ENCODE measurements around the gene WRNIP1.
"Not testable (repeated sequence)": the region's sequence is repeated elsewhere in the genome, so short reads cannot be mapped to it uniquely, and the experiment has no call there.

WRNIP1 gene

DNA sequence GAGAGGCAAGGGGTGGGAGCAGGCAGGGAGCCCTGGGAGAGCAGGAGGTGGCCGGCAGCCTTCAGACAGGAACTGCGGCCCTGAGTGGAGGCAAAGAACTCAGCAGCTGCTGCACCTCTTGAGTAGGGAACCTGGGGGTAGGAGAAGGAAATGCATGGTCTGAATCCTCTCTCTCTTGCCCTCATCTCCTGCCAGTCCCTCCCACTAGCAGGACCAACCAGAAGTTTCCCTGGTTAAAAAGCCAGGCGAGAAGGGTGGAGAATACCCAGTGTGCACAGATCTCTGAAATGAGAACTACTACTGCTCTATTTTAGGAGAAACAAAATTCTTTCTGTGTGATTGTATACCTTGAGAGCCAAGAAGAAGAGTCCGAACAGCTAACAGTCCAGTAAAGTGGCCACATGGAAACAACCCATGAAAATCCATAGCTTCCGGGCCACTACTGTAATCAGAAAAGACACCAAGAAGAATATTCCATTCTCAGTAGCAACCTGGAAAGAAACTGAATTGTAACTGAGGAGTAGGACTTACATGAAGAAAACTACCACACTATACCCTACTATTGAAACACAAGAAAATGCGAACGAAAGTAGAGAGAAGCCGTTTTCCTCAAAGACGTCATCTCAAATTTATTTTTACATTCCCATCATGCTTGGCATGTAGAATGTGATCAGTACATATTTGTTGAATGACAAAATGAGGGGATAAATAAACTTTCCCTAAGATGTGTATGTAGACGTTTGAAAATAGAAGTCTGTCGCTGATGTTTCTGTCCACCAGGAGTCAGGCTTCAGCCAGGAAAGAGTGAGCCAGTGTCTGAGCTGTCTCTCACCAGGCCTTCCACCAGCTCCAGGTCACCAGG lies 25.6 kb downstream of the WRNIP1 start:
- peak; percentile 81 for DNase-seq

GRCh38 chr6:2791450-2791974 lies 26.3 kb downstream of the WRNIP1 start:
- no peak for DNase-seq

GRCh38 chr6:2792330-2793110 lies 27.3 kb downstream of the WRNIP1 start:
- peak; percentile 18 for DNase-seq

- DNase-seq: peak; percentile 80
Observed at GRCh38 chr6:2793534-2794151, 28.4 kb downstream of the WRNIP1 start.

DNA sequence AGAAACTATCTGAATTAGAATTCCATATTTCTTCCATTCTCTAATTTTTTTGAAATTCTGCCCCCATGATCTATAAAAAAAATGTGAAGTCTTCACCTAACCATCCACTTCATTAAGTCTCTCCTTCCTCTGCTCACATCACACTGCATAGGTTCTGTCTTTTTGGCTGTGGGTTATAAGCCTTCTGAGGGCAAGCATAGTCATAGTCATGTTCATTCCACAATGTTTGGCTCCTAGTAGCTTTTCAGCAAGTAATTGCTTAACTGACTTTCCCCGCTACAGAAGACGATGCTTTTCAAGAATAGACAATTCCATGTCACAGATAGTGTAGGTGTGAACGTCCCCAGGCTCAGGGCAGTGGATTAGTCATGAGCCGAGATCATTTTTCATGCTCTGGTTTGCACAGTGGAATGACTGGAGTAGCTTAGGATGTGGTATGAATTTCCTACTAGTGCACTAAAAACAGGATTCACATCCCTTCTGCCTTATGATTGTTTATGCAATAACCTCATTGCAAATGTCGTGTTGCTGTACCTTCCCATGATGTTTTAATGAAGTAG lies 29.1 kb downstream of the WRNIP1 start:
- peak; percentile 16 for DNase-seq

- no peak for DNase-seq
Observed at GRCh38 chr6:2795162-2795561, 30.0 kb downstream of the WRNIP1 start.

GRCh38 chr6:2795956-2796355 lies 30.8 kb downstream of the WRNIP1 start:
- peak; percentile 67 for DNase-seq

- no peak for DNase-seq
Observed at GRCh38 chr6:2796861-2797260, 31.7 kb downstream of the WRNIP1 start.

DNA sequence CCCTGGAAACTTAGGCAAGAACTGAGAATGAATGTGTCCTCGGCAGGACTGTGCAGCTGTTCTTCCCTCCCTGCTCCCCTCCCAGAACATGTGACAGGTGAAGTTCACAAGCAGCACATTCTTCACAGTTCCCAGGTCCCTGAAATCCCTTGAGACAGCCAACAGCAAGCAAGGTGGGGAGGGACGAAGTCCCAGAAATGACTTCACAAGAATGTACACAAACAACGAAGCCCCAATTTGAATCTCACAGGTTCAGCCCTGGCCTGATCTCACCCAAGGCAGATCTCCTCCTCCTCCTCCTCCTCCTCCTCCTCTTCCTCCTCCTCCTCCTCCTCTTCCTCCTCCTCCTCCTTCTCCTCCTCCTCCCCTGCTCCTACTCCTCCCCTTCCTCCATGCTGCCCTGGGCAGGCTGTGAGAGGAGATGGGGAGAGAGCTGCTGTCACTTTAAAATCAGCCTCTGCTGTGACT lies 32.4 kb downstream of the WRNIP1 start:
- no peak for DNase-seq

DNA sequence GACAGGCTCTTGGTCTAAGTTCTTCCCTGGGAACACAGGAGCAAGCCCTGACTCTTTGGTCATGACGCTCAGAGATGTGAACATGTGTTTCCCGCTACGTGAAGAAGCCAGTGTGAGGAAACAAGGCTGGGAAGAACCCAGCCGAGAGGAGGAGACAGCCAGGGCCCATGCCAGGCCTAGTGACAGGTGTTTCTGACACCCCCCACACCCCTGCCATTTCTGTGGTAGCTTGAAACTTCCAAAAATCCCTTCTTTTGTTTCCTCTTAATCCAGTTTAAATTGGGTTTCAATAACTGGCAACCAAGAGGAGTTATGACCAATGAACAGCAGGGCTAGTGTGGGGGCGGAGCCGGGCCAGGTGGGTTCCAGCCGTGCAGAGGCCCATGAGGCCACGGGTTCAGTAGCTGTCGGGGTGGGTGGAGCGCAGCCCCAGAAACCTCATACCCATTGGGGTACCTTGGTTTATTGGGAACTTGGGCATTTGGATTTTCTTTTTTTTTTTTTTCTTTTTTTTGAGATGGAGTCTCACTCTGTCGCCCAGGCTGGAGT lies 33.5 kb downstream of the WRNIP1 start:
- DNase-seq: no peak

DNA sequence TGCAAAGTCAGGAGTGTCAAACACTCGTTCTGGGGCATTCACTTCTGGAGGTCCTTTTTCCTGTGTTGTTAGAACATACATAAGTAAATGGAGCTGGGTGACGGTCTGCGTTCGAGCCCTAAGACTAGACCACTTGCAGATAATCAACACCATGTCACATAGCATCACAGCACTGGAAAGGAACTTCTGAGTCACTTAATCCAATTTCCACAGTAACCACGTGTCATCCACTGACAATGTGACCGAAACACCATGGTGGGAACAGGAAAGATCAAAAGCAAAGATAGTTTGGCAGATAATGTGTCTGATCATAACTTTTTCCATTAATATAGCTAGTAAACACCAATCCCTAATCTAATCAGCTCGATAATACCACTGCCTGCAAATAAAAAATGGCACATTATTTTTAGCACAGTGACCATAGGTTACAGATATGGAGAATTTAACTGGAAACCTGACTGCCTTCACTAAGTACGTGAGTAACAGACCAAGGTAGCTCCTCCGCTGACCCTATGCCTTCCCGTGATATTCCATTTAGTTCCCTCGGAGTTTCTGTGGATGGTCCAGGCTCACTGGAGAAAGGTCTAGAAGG lies 34.8 kb downstream of the WRNIP1 start:
- peak; percentile 72 for DNase-seq

DNA sequence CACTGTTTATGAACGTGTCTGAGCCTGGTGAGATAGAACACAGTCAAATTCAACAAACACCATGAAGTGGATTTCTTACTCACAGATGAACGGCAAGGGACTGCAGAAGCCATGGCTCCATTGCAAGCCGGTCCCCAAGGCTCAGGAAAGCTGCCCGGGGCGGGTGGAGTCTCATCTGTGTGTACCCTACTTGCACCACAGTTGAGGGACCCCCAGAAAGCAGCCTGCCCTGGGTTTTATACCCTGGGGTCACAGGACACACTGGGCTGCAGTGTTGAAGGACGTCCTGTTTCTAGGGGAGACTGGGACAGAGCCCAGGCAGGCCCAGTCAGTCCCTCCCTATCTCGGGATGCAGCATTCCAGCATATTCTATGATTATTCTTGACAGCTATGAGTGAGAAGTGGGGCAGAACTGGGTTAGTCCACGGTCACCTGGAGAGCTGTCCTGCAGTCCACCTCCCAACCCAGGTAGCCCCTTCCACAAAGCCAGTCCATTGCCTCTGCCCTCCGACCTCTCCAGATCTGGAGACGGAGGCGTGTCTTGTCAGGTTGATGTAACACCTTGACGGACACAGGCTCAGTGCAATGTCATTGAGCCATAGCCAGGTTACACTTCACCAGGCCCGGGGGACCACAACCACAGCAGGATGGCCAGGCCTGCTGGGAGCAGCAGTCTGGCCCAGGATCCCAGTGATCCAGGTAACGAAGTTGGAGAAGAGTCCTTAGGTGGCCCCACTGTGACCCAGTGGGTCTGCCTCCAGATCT lies 35.5 kb downstream of the WRNIP1 start:
- DNase-seq: no peak

DNA sequence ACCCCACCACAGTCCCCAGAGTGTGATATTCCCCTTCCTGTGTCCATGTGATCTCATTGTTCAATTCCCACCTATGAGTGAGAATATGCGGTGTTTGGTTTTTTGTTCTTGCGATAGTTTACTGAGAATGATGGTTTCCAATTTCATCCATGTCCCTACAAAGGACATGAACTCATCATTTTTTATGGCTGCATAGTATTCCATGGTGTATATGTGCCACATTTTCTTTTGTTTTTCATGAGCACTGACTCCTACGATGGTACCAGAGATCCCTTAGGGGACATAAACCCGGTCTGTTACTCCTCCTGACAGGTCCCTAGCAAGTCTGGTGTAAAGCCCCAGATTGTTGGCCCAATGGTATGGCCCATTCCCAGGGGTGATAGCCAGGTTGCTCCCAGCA lies 36.5 kb downstream of the WRNIP1 start:
- DNase-seq: not testable (repeated sequence)

DNA sequence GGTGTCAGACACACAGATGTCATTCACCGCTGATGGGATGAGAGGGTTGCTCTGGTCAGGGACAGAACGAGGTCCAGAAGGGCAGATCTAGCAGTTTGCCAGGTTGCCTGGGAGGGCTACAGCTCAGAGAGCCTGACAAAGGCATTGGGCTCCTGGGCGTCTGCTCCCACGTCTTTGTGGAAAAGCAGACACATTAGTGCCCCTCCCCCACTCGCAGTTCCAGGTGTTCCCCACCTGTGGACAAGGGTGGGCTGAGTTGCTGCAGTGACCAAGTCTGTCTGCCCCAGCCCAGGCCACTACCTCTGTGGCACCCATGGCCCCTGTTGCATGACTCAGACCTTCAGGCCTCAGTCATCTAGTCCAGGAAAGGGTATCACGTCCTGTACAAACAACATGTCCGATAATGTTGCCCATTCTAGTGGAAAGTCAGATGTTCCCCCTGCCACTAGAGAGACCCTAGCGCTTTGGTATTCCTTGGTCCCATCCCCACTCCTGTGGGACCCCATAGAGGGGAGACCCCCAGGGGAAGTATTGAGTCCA lies 37.4 kb downstream of the WRNIP1 start:
- DNase-seq: no peak

- no peak for DNase-seq
Observed at GRCh38 chr6:2803731-2804429, 38.7 kb downstream of the WRNIP1 start.

DNA sequence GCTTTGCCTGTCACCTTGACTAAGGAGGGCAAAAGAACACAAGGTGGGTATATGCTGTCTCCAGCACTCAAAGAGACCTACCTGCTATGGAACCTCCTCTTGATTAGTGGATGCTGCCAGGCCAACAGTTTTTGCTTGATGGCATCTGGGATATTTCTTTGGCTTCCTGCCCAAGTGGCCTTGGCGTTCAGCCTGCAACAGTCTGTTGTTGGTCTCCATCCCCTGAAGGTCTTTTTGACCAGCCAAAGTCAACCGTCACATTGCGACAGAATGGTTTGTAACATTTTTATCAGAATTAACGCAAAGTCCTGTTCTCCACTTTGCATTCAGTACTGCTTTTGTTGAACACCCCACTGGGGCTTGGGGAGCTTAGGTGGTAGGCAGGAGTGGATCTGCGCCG lies 39.3 kb downstream of the WRNIP1 start:
- no peak for DNase-seq

DNA sequence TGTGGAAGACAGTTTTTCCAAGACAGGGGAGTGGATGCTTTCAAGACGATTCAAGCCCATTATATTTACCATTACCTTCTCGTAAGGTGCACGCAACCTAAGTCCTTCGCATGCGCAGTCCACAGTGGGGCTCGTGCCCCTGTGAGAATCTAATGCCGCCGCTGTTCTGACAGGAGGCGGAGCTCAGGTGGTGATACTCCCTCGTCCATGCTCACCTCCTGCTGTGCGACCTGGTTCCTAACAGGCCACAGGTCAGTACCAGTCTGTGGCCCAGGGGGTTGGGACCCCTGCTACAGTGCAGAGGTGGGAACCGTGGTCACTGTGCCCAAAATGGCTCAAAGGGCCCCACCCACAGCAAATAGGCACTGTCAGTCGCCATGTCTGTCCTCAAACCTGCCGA lies 39.8 kb downstream of the WRNIP1 start:
- no peak for DNase-seq

- DNase-seq: no peak
Observed at GRCh38 chr6:2806644-2807043, 41.5 kb downstream of the WRNIP1 start.

GRCh38 chr6:2807342-2808090 lies 42.3 kb downstream of the WRNIP1 start:
- DNase-seq: no peak

- DNase-seq: no peak
Observed at GRCh38 chr6:2809015-2809414, 43.8 kb downstream of the WRNIP1 start.

All from activated CD4-positive, alpha-beta T cell treated with anti-CD3 and anti-CD28 coated beads, Interleukin-10, Interleukin-2, amounts not matched to agents 100 ng/mL and 50 ng/mL, durations not matched to agents 16 hours and 8 hours (primary cell).